Prostate gland (tissue), 2 donors: ENCODE data around the gene SSBP3. TPM values are rescaled to one million over a fixed set of nuclear protein-coding genes. Genes with fewer than 3 reads are reported as not detected.

Experiments
- DNase-seq: peaks from one replicate; pipeline ENCODE4 v3.0.0-alpha.2; 2019; ENCODE audit warnings: low spot score
- H3K27ac ChIP-seq, 2 donors: fragments of 200-600 bp; sonication (generic); 2 replicates each; pipeline ENCODE4 v1.5.1; 2017 to 2019
- H3K27me3 ChIP-seq: fragments of 200-600 bp; sonication (generic); replicated peaks from 2 replicates; pipeline ENCODE4 v1.5.1; 2019; ENCODE audit not compliant: insufficient read depth
- H3K36me3 ChIP-seq, 2 donors: fragments of 200-600 bp; sonication (generic); 1 replicate in 1 of 2; 2 replicates in 1 of 2; pipeline versions ENCODE4 v1.5.1 to v1.8.1; 2017 to 2019
- H3K4me1 ChIP-seq: fragments of 200-600 bp; sonication (generic); replicated peaks from 2 replicates; pipeline ENCODE4 v1.5.1; 2019
- H3K4me3 ChIP-seq, 2 donors: fragments of 200-600 bp; sonication (generic); 2 replicates each; pipeline ENCODE4 v1.5.1; 2017 to 2019
- H3K9me3 ChIP-seq: fragments of 200-600 bp; sonication (generic); 2 replicates; pipeline ENCODE4 v1.5.1; 2017
- POLR2A ChIP-seq: fragments of 450-650 bp; IDR thresholded peaks from one replicate; pipeline ENCODE4 v1.6.1; 2016; ENCODE audit warnings: antibody characterized with exemption, mild to moderate bottlenecking
- POLR2AphosphoS5 ChIP-seq: sonication (generic); formaldehyde crosslinking; IDR thresholded peaks from one replicate; pipeline ENCODE4 v1.6.1; 2017; ENCODE audit warnings: antibody characterized with exemption
- WGBS: methylation state at CpG from one replicate; pipeline ENCODE4 v1.1.5; 2018; 5-methylcytosine and 5-hydroxymethylcytosine counted together
- intact Hi-C: fragments of 100-400 bp; cut with DNase I; formaldehyde crosslinking; loops from one replicate; pipeline ENCODE4 v1.14.2; 2022
- total RNA-seq, 2 donors: library from RNA; depleted of rRNA; stranded (reverse); fragments of >200 nt; gene quantifications; one replicate each; pipeline ENCODE4 v1.1.0, GENCODE V29; 2016
- TF ChIP-seq, protein P1 (sequence below), 4 experiments: fragments of 200-600 bp in 2 of 4; fragments of 450-650 bp in 2 of 4; sonication (generic) in 2 of 4; IDR thresholded peaks; 1 replicate in 3 of 4; 2 replicates in 1 of 4; pipeline ENCODE4 v1.5.1; 2016 to 2019; ENCODE audit warnings: antibody characterized with exemption in 4 of 4, mild to moderate bottlenecking in 2 of 4, moderate library complexity in 2 of 4

The SSBP3 gene
- total RNA-seq, 2 donors from 2014 or later = 45.0 to 94.4 TPM

DNA sequence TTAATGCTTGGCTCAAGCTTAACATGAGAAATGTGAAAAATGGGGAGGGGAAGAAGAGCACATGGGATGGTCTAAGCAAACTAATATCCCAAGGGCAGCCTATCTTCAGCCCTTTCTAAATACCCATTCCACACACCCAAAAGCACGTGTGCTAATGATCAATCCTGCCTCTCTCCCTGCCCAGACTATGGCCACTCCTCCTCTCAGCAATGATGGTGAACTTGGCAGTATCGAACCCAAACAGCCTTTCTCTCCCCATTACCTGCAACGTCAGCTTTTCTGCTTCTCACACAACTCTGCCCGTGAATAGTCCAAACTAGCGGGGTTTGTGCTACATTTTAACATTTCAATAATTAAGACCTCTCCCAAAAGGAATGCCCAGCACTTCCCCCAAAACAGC, 41.6 kb downstream of the SSBP3 start:
- Histone ChIP-seq H3K4me1 (peaks cover 8% of the 10 kb centered on the region), H3K9me3 (no peaks in the 10 kb centered on the region), H3K27me3 (no peaks in the 10 kb centered on the region), H3K4me3 (no peak overlapping the region), H3K27ac (no peak overlapping the region), H3K36me3 (no peaks in the 10 kb centered on the region)
- DNase-seq = no peak
- 81% methylated on average over 5 of the region's 5 CpGs for WGBS
- TF ChIP-seq, protein P1, sequence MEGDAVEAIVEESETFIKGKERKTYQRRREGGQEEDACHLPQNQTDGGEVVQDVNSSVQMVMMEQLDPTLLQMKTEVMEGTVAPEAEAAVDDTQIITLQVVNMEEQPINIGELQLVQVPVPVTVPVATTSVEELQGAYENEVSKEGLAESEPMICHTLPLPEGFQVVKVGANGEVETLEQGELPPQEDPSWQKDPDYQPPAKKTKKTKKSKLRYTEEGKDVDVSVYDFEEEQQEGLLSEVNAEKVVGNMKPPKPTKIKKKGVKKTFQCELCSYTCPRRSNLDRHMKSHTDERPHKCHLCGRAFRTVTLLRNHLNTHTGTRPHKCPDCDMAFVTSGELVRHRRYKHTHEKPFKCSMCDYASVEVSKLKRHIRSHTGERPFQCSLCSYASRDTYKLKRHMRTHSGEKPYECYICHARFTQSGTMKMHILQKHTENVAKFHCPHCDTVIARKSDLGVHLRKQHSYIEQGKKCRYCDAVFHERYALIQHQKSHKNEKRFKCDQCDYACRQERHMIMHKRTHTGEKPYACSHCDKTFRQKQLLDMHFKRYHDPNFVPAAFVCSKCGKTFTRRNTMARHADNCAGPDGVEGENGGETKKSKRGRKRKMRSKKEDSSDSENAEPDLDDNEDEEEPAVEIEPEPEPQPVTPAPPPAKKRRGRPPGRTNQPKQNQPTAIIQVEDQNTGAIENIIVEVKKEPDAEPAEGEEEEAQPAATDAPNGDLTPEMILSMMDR (IDR thresholded peaks at IDR 0.05) = no peak
- no peak for TF ChIP-seq POLR2A
- no peak for TF ChIP-seq POLR2AphosphoS5
- intact Hi-C loops = no loop called here

DNA sequence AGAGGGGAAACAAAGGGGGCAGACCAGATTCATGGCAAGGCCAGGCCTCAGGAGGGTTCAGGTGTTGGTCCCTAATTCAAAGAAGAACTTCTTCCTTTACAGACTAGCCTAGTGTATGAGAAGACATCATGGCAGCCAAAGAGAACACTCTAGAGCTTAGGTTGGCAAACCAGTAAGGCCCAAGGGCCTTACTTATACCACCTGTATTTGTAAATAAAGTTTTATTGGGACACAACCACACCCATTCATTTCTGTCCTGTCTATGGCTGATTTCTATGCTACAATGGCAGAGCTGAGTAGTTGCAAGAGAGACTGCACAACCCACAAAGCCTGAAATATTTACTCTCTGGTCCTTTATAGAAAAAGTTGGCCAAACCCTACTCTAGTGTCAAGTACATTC, 42.3 kb downstream of the SSBP3 start:
- intact Hi-C loops = no loop called here
- peaks cover 12% of the 10 kb centered on the region for H3K4me1 ChIP-seq
- TF ChIP-seq, protein P1 (IDR thresholded peaks at IDR 0.05) = no peak
- TF ChIP-seq POLR2AphosphoS5 = no peak
- TF ChIP-seq POLR2A = no peak

DNA sequence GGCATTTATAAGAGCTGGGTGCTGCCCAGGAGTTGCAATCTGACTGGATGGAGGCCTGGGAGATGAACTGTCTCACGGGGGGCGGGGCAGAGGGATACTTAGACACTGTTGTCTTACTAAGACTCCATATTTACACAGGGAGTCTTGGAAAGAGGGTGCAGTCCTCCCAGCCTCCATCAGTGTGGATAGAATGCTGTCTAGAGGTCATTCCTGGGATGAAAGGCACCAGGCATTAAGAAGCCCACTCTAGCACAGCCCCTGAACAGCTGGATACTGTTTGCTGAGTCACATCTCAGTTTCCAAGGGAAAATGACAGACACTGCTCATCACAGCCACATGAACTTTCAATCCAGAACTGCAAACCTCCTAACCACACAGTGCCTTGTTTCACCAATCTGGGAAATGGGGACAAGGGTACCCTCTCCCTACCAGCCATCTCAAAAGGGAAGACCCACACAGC, 43.3 kb downstream of the SSBP3 start:
- 73% methylated on average over 2 of the region's 2 CpGs for WGBS
- DNase-seq = no peak
- Histone ChIP-seq H3K4me3 (no peak overlapping the region), H3K27me3 (no peaks in the 10 kb centered on the region), H3K27ac (no peak overlapping the region), H3K4me1 (peaks cover 12% of the 10 kb centered on the region), H3K9me3 (no peaks in the 10 kb centered on the region), H3K36me3 (no peaks in the 10 kb centered on the region)
- intact Hi-C loops = no loop called here
- TF ChIP-seq POLR2A (no peak), POLR2AphosphoS5 (no peak)
- TF ChIP-seq, protein P1 (IDR thresholded peaks at IDR 0.05) = no peak

More for the DNA sequence above, 42.3 kb downstream of the SSBP3 start:
- Histone ChIP-seq H3K4me3 (no peak overlapping the region), H3K9me3 (no peaks in the 10 kb centered on the region), H3K36me3 (no peaks in the 10 kb centered on the region), H3K27me3 (no peaks in the 10 kb centered on the region), H3K27ac (no peak overlapping the region)
- DNase-seq = no peak

DNA sequence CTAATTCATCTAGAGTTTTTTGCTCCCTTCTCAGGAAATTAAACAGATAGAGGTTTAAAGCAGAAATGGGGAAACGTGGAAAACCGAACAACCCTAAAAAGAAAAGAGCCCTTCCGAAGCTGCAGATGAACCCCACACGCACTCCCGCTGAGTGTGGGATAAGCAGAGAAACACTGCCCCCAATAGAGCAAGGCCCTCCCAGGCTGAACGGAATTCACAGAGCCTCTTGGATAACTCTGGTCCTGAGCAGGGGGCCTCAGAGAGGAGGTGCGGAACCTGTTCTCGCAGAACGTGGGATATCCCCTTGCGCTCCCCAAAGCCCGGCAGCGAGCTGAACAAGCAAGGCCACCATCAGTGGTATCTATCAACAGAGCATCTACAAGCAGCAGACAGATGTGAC, 44.9 kb downstream of the SSBP3 start:
- H3K27ac ChIP-seq = no peak overlapping the region
- 86% methylated on average over 12 of the region's 12 CpGs for WGBS
- H3K9me3 ChIP-seq = no peaks in the 10 kb centered on the region
- intact Hi-C loops = no loop called here
- no peak overlapping the region for H3K4me3 ChIP-seq
- H3K36me3 ChIP-seq = no peaks in the 10 kb centered on the region
- peaks cover 15% of the 10 kb centered on the region for H3K4me1 ChIP-seq
- TF ChIP-seq, protein P1 (IDR thresholded peaks at IDR 0.05) = no peak
- TF ChIP-seq POLR2AphosphoS5 (no peak), POLR2A (no peak)
- H3K27me3 ChIP-seq = no peaks in the 10 kb centered on the region
- DNase-seq = no peak

DNA sequence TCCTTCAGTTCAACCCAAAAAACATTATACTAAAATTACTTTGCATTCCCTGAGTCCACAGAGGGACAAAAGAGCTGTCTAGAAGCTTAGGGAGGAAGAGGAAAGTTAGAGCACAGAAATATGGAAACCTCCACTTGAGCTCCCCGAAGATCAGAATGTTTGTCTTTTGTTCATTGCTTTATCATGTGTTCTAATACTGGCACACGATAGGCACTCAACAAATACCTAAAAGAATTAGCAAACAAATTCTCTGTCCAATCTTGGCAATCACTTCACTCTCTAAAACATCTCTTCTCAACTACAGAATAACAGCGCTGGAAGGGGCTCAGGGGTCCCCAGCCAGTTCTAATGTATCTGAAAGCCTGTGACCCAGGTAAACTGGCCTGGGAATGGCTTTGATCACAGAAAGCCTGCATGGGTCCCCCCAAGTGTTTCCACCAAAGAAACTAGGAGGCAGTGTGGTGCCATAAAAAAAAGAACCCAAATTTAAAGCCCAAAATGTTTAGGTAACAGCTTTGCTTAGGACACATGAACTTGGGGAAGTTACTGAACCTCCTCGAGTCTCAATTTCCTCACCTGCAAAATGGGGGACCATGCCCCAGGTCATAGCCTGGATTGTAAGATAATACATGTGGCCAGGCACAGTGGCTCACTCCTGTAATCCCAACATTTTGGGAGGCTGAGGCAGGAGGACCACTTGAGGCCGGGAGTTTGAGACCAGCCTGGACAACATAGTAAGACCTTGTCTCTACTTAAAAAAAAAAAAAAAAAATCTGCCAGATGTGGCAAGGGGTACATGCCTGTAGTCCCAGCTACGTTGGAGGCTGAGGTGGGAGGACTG, 45.8 kb downstream of the SSBP3 start:
- H3K27me3 ChIP-seq = no peaks in the 10 kb centered on the region
- peak overlapping the region; percentile 4 to 18 for H3K27ac ChIP-seq
- intact Hi-C loops = no loop called here
- WGBS = 59% methylated on average over 6 of the region's 6 CpGs
- H3K4me1 ChIP-seq = peaks cover 19% of the 10 kb centered on the region
- TF ChIP-seq POLR2AphosphoS5 = peak; percentile 55
- TF ChIP-seq, protein P1 (IDR thresholded peaks at IDR 0.05) = no peak
- no peak for DNase-seq
- no peaks in the 10 kb centered on the region for H3K9me3 ChIP-seq
- H3K4me3 ChIP-seq = no peak overlapping the region
- H3K36me3 ChIP-seq = no peaks in the 10 kb centered on the region
